OCI-LY1 (cell line): ENCODE measurements around the gene MCTS1.

ENCODE experiments used
- H2AFZ ChIP-seq: fragments of 200-600 bp; sonication (generic), shearing (Covaris generic); 2 replicates; pipeline ENCODE4 v1.6.0; 2014; ENCODE audit warnings: antibody characterized with exemption, mild to moderate bottlenecking, low read length
- H3F3A ChIP-seq: fragments of 200-600 bp; sonication (generic), shearing (Covaris generic); 2 replicates; pipeline ENCODE4 v1.6.0; 2014; ENCODE audit warnings: mild to moderate bottlenecking, antibody characterized with exemption, low read length, moderate library complexity; ENCODE audit not compliant: insufficient read depth
- H3K27ac ChIP-seq: fragments of 200-600 bp; sonication (generic); 2 replicates; pipeline ENCODE4 v1.5.1; 2014; ENCODE audit warnings: low read length, mixed run types, mild to moderate bottlenecking, low read depth; ENCODE audit not compliant: poor library complexity, severe bottlenecking
- H3K27me3 ChIP-seq: fragments of 200-600 bp; sonication (generic); 2 replicates; pipeline ENCODE4 v1.6.0; 2014; ENCODE audit warnings: antibody characterized with exemption, mild to moderate bottlenecking, low read length, moderate library complexity; ENCODE audit not compliant: insufficient read depth
- H3K36me3 ChIP-seq: fragments of 200-600 bp; sonication (generic); 2 replicates; pipeline ENCODE4 v1.6.1; 2014; ENCODE audit warnings: mild to moderate bottlenecking, antibody characterized with exemption, low read length, moderate library complexity, mixed read lengths; ENCODE audit not compliant: insufficient read depth
- H3K4me1 ChIP-seq: fragments of 200-600 bp; sonication (generic); 2 replicates; pipeline ENCODE4 v1.5.1; 2014; ENCODE audit warnings: mild to moderate bottlenecking, low read length, moderate library complexity; ENCODE audit not compliant: insufficient read depth, severe bottlenecking
- H3K4me2 ChIP-seq: fragments of 200-600 bp; sonication (generic), shearing (Covaris generic); 2 replicates; pipeline ENCODE4 v1.6.1; 2014; ENCODE audit warnings: low read length
- H3K4me3 ChIP-seq: fragments of 200-600 bp; sonication (generic); 2 replicates; pipeline ENCODE4 v1.5.1; 2014; ENCODE audit warnings: low read length, low read depth, mild to moderate bottlenecking, mixed read lengths; ENCODE audit not compliant: poor library complexity, severe bottlenecking
- H3K79me2 ChIP-seq: fragments of 200-600 bp; shearing (Covaris generic); 2 replicates; pipeline ENCODE4 v1.6.1; 2016; ENCODE audit warnings: mixed run types, low read length, mixed read lengths; ENCODE audit not compliant: insufficient read depth
- H3K9ac ChIP-seq: fragments of 200-600 bp; sonication (generic), shearing (Covaris generic); 2 replicates; pipeline ENCODE4 v1.6.1; 2014; ENCODE audit warnings: mild to moderate bottlenecking, low read length, mixed read lengths
- H3K9me2 ChIP-seq: fragments of 200-600 bp; sonication (generic), shearing (Covaris generic); 2 replicates; pipeline ENCODE4 v1.6.1; 2014; ENCODE audit warnings: low read depth, mild to moderate bottlenecking, low read length, mixed read lengths
- H3K9me3 ChIP-seq: fragments of 200-600 bp; shearing (Covaris generic); 2 replicates; pipeline ENCODE4 v1.6.1; 2014; ENCODE audit warnings: low read length, mixed read lengths
- H4K20me1 ChIP-seq: fragments of 200-600 bp; sonication (generic), shearing (Covaris generic); 2 replicates; pipeline ENCODE4 v1.6.0; 2016; ENCODE audit warnings: mild to moderate bottlenecking, low read length; ENCODE audit not compliant: insufficient read depth
- EZH2 ChIP-seq: fragments of 200-600 bp; sonication (generic), shearing (Covaris generic); IDR thresholded peaks from 2 replicates; pipeline ENCODE4 v1.8.0; 2017; ENCODE audit warnings: borderline replicate concordance, mixed run types, mild to moderate bottlenecking, antibody characterized with exemption, low read length, moderate library complexity, mixed read lengths
- TF ChIP-seq, protein P1 (sequence below): fragments of 200-600 bp; sonication (generic), shearing (Covaris generic); IDR thresholded peaks from 2 replicates; pipeline ENCODE4 v1.5.1; 2017; ENCODE audit warnings: mild to moderate bottlenecking, antibody characterized with exemption, low read length, moderate library complexity, mixed read lengths

The MCTS1 gene

DNA sequence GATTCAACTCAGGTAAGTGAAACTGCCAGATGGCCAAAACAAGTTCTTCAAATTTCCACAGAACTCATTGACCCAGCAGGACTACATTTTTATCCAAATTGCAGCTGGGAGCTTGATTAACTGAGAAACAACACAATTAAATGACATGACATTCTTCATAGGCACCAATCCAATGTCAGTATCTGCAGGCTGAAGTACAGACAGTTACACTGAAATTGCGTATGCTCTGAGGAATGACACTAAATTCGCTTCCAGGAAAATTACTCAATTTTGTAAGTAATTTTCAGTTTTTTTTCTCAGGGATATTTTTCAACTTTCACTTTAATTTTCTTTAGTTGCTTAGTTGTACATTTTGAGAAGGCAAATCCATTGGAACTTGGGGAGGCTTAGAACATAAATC is 21.5 kb downstream of the MCTS1 start:
- no peaks in the 10 kb centered on the region for H3F3A ChIP-seq
- no peak overlapping the region for H2AFZ ChIP-seq
- H4K20me1 ChIP-seq: no peaks in the 10 kb centered on the region
- no peak overlapping the region for H3K27ac ChIP-seq
- H3K36me3 ChIP-seq: peaks cover 22% of the 10 kb centered on the region
- H3K9me2 ChIP-seq: no peaks in the 10 kb centered on the region
- H3K9me3 ChIP-seq: no peaks in the 10 kb centered on the region
- H3K4me1 ChIP-seq: peaks cover 30% of the 10 kb centered on the region
- no peak overlapping the region for H3K4me3 ChIP-seq
- TF ChIP-seq EZH2: no peak
- TF ChIP-seq, protein P1, sequence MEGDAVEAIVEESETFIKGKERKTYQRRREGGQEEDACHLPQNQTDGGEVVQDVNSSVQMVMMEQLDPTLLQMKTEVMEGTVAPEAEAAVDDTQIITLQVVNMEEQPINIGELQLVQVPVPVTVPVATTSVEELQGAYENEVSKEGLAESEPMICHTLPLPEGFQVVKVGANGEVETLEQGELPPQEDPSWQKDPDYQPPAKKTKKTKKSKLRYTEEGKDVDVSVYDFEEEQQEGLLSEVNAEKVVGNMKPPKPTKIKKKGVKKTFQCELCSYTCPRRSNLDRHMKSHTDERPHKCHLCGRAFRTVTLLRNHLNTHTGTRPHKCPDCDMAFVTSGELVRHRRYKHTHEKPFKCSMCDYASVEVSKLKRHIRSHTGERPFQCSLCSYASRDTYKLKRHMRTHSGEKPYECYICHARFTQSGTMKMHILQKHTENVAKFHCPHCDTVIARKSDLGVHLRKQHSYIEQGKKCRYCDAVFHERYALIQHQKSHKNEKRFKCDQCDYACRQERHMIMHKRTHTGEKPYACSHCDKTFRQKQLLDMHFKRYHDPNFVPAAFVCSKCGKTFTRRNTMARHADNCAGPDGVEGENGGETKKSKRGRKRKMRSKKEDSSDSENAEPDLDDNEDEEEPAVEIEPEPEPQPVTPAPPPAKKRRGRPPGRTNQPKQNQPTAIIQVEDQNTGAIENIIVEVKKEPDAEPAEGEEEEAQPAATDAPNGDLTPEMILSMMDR: no peak
- H3K9ac ChIP-seq: no peak overlapping the region
- H3K27me3 ChIP-seq: no peaks in the 10 kb centered on the region
- H3K79me2 ChIP-seq: peaks cover 20% of the 10 kb centered on the region; the same call in 1 of the 2 replicates
- H3K4me2 ChIP-seq: no peak overlapping the region

DNA sequence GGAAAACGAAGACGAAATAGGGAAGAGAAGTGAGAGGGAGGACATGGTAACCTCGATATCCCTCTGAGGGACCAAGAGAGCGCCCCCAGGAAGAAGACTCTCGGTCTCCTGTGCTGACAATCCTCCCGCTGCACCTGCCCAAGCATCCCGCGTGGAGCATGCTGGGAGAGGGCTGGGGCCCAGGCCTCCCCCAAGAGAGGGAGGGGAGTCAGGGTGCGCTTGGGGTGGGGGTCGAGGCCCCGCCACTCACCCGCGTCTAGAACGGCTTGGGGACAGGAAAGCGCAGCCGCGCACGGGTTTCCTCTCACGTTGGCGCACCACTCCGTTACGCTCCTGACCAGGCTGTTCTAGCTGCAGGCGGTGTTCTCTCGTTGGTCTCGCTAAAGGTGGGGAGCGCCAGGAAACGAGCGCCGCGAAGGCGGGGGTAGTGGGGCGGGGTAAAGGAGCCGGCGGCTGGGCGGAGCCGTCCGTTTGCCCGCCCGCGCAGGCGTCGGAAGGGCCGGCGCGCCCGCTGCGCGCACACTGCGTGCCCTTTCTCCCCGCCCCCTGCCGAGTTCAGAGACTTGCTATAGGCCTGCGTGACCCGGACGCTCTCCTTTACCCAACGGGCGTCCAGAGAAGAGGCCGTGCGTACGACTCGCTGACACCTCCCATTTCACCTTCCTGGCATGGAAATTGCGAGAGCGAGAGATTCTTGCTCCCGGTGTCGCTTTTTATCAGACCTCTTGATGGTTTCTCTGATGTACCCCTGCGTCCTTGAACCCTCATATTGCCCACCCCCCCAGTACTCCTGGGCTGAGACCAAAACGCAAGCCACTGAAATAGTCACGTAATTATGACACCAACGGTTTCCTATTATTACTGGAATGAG is 26.0 kb downstream of the MCTS1 start, which contains the start of gene C1GALT1C1:
Gene C1GALT1C1, minus strand, starts transcription at position 388 of the 871 bp plus-strand sequence. CDS start 2,888 bp downstream, outside the sequence.
- Histone ChIP-seq H3K27ac (peak within 1 kb of the TSS; percentile 74), H3K4me1 (peaks cover 34% of the 10 kb centered on the region), H3K36me3 (peaks cover 10% of the 10 kb centered on the region; the same call in 1 of the 2 replicates), H3K9me2 (no peaks in the 10 kb centered on the region), H2AFZ (no peak within 1 kb of the TSS), H3K4me3 (peak within 1 kb of the TSS; percentile 70), H3K4me2 (peak within 1 kb of the TSS; percentile 70), H3K79me2 (peaks cover 20% of the 10 kb centered on the region; the same call in 1 of the 2 replicates), H3F3A (no peaks in the 10 kb centered on the region), H3K27me3 (no peaks in the 10 kb centered on the region), H3K9me3 (no peaks in the 10 kb centered on the region), H4K20me1 (no peaks in the 10 kb centered on the region), H3K9ac (peak within 1 kb of the TSS; percentile 74)
- TF ChIP-seq EZH2: no peak
- TF ChIP-seq, protein P1: peak; percentile 13; the same call in 1 of the 2 replicates

GRCh38 chrX:120638619-120639018 is 34.7 kb downstream of the MCTS1 start:
- Histone ChIP-seq H3K4me3 (no peak overlapping the region), H3K36me3 (no peaks in the 10 kb centered on the region), H3K4me2 (no peak overlapping the region), H3K9me3 (no peaks in the 10 kb centered on the region), H3F3A (no peaks in the 10 kb centered on the region), H3K9ac (no peak overlapping the region), H3K4me1 (peaks cover 8% of the 10 kb centered on the region), H3K79me2 (no peaks in the 10 kb centered on the region), H4K20me1 (no peaks in the 10 kb centered on the region), H3K27me3 (no peaks in the 10 kb centered on the region), H2AFZ (no peak overlapping the region), H3K27ac (no peak overlapping the region), H3K9me2 (no peaks in the 10 kb centered on the region)
- TF ChIP-seq, protein P1: no peak
- no peak for TF ChIP-seq EZH2
